NCI-H526 (cell line): ENCODE data around the gene HLTF.

Experiments used
- DNase-seq, 2 experiments: peaks; one replicate each; lab custom pipeline; 2025; lab: John Stamatoyannopoulos, UW

Gene HLTF

GRCh38 chr3:149018247-149018646 is 68.1 kb downstream of the HLTF start:
- DNase-seq, result no peak

DNA sequence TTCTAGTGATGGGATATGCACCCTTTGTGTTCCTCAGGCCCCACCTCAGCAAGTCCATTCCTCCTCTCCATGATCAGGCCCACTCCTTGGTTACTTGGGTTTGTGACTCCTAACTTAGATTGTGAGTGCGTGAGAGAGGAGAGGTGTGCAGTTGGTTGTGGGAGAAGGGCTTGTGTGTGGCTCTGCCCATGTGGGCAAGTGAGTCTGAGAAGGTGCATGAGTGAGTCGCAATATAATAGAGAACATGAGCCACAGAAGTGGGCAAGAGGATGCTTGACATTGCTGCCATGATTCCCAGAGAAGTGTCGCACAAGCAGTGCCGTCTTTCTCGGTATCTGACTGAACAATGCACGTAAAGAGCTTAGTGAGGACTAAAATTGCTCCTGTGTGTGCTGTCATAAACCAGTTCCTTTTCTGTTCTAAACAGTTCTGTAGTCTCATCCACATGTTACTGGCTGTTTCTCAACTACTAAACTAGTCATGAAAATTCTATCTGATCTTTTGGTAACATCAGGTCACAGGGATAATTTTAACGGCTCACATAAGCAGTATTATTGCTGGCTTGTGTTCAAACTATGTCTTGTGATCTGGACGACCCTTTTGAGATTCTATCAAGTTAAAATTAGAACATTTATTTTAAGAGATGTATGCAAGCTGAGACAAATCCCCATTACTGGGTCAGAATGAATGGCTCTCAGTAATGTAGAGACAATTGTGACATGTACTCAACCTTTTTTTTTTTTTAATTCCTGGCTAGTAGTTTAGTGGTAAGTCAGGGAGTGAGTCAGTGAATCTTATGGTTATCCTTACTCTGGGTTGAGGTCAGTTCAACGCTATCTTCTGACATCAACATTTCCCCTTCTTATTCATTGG is 69.4 kb downstream of the HLTF start:
- no peak for DNase-seq

- DNase-seq, result no peak
Observed at GRCh38 chr3:149016242-149016641, 70.1 kb downstream of the HLTF start.

DNA sequence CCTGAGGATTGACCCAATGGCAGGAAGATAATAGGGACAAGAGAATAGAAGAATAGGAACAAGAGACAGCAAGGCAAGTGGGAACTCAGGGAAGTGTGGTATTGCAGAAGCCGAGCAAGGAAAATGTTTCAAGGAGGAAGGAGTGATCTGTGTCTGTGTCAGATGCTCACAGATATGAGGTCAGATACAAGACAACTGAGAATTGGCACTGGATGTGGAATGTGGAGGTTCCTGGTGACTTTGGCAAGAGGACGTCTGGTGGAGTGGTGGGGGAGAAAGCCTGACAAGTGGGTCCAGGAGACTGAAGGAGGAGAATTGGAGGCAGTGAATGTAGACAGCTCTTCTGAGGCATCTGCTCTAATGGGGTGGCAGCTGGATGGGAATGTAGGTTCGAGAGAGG is 70.9 kb downstream of the HLTF start:
- no peak for DNase-seq

- no peak for DNase-seq
Observed at GRCh38 chr3:149013726-149014125, 72.6 kb downstream of the HLTF start.

GRCh38 chr3:149011676-149012075 is 74.7 kb downstream of the HLTF start:
- no peak for DNase-seq

DNA sequence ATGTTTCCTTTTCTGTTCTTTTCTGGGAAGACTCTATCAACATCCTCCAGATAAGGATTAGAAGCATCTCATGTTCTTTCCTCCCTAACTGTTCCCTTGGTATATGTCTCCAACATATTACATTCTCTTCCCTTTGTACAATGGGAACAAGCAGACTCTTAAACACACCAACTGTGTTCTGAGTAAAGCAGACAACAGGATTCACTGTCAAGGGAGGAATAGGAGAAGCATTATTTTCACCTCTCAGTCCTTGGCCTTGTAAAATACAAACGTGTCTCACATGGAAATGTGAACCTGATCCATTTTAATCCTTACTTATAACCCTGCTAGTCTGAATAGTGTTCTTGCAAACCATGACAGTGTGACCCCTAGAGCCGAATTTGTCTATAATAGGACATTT is 75.4 kb downstream of the HLTF start:
- peak; percentile 61 to 64 for DNase-seq

DNA sequence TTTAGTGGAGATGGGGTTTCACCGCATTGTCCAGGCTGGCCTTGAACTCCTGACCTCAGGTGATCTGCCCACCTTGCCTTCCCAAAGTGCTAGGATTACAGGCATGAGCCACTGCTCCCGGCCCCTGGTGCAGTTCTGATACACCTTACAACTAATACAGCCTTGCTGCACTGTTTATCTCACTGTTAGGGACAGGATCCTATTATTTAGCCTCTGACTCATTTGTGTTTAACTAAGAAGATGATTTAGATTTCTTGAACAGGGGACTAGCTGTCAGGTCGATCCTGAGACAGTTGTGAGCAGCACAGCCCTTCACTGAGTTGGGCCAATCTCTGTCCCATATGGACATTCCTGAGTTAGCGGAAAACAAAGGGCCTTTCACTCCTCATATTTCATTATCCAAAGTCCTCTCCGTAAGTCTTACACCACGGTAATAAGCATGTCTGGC is 75.8 kb downstream of the HLTF start:
- DNase-seq, result peak; percentile 66 to 71

GRCh38 chr3:149009732-149010131 is 76.6 kb downstream of the HLTF start:
- DNase-seq, result no peak

GRCh38 chr3:149007567-149008257 is 78.6 kb downstream of the HLTF start:
- DNase-seq, result no peak

DNA sequence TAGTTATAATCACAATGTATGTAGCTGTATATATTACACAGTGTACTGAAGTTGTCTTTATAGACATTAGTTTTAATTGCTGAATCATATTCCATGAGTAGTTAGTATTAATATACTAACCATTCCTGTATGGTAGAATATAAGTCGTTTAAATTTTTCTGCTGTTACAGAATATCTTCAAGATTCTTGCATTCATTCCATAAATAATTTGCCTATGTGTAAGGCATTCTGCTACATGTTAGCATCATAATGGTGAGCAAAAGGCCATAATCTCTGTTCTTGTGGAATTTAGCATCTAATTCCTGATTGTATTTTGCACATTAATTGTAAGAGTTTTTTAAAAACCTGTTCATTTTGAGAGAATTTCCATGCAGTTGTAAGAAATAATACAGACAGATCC is 80.9 kb downstream of the HLTF start:
- DNase-seq, result no peak

GRCh38 chr3:149004622-149005021 is 81.7 kb downstream of the HLTF start:
- peak; percentile 41 to 76 for DNase-seq

- DNase-seq, result peak; percentile 69 to 82
Observed at GRCh38 chr3:149003653-149004305, 82.6 kb downstream of the HLTF start.

DNA sequence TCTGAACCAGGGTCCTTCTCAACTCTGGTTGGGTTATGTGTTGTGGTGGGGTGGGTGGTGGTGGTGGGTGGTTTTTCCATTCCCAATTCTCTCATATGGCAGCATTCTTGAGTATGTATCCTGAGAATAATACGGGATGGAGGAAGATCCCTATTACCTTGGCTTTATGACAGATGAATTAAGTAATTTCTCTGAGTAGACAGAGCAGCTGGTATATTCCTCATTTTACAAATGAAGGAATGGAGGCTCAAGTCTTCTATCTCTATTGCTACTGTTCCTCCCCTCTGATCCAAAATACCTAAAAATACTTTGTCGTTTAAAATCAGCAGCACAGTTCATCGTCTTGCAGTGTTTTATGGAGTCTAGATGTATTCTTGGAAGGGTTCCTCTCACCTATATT is 84.6 kb downstream of the HLTF start:
- DNase-seq, result no peak

GRCh38 chr3:149000206-149000745 is 86.1 kb downstream of the HLTF start:
- no peak for DNase-seq

GRCh38 chr3:148999806-149000205 is 86.5 kb downstream of the HLTF start:
- no peak for DNase-seq

DNA sequence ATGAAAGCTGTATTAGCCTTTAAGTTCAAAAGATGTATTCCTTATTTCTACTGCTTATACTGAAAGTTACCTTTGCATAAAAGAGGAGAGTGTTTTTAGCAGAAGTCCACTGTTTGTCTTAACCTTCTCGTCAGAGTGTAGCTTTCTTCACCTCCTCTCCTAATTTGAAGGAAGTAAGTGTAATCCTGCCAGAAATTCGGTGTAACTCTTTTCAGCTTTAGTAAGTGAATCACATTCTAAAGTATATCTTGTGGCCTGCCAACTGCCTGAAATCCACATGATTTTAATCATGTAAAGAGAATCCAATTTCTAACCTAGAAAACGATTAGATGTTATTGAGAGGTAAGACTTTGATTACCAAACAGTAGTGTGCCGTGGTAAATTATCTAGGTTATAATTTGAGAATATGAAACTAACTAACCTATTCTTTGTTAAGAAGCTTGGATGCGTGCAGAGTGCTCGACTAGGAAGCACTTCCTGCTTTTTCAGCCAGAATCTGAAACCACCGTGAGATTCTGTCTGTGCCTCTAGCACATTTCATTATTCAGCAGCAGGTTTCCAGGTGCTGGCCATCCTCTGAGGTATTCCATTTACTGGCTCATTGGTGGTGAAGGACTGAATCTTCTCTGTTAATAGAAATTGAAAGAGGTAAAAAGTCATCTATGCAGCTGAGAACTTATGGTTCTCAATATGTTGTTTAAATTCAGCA is 87.5 kb downstream of the HLTF start:
- DNase-seq, result no peak

- DNase-seq, result no peak
Observed at GRCh38 chr3:148998297-148998696, 88.0 kb downstream of the HLTF start.

GRCh38 chr3:148997623-148998022 is 88.7 kb downstream of the HLTF start:
- no peak for DNase-seq

- no peak for DNase-seq
Observed at GRCh38 chr3:148992635-148993255, 93.6 kb downstream of the HLTF start.

DNA sequence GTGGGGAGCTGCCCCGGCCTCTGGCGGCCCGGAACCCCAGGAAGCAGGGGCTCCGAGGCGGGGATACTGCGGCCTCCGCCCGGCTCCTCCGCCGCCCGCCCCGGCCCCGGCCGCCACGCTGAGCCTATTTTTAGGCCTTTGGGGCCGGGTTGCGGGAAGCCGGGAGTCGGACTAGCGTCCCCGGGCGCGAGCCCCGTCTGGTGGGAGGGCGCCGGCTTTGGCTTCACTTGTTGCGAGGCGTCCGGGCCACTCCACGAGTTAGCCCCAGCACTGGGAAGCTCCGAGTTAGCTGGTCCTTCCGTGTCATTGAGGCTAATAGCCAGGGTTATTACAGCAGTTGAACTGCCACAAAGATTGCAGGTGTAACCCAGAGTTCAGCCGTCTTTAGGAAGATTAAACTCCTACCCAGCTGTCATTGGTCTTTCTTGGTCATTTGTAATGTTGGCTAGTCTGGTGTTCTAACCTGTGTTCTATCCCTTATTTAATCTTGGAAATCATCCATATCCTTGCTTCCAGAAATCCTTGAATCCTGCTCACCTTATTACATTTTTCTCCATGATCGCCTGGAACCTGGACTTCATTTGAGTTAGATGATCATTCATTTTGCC is 94.2 kb downstream of the HLTF start:
- DNase-seq, result peak; percentile 19 to 76
